Measurements from ENCODE around the gene KLK6.
"Not testable (repeated sequence)": the region's sequence is repeated elsewhere in the genome, so short reads cannot be mapped to it uniquely, and the experiment has no call there.

The KLK6 gene

DNA sequence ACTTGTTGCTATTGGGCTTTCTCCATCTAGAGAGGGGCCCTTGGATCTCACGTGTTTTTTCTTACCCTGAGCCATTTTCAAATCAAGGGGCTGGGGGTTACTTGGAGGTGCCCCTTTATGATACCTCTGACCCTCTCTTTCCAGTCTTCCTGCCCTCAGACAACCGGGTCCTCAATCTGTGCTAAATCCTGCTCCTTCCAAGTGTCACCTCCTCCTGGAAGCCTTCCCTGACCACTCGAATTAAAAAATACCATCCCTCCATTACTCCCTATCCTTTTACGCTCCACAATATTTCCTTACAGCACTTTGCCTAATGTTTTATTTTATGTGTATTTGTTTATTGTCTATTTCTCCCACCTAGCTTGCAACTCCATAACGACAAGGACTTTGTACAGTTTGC, 28.7 kb upstream of the KLK6 start:
- TF ChIP-seq, protein P1, sequence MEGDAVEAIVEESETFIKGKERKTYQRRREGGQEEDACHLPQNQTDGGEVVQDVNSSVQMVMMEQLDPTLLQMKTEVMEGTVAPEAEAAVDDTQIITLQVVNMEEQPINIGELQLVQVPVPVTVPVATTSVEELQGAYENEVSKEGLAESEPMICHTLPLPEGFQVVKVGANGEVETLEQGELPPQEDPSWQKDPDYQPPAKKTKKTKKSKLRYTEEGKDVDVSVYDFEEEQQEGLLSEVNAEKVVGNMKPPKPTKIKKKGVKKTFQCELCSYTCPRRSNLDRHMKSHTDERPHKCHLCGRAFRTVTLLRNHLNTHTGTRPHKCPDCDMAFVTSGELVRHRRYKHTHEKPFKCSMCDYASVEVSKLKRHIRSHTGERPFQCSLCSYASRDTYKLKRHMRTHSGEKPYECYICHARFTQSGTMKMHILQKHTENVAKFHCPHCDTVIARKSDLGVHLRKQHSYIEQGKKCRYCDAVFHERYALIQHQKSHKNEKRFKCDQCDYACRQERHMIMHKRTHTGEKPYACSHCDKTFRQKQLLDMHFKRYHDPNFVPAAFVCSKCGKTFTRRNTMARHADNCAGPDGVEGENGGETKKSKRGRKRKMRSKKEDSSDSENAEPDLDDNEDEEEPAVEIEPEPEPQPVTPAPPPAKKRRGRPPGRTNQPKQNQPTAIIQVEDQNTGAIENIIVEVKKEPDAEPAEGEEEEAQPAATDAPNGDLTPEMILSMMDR (IDR thresholded peaks at IDR 0.05; ENCODE audit: low read depth, low read length): no peak
- no peak overlapping the region for H3K4me3 ChIP-seq (ENCODE audit: low read depth, low read length)
- DNase-seq (ENCODE audit: low read depth, low spot score): no peak
- in situ Hi-C loops (cut with HindIII; ENCODE audit: low sequenced_read_pairs): no loop called here

DNA sequence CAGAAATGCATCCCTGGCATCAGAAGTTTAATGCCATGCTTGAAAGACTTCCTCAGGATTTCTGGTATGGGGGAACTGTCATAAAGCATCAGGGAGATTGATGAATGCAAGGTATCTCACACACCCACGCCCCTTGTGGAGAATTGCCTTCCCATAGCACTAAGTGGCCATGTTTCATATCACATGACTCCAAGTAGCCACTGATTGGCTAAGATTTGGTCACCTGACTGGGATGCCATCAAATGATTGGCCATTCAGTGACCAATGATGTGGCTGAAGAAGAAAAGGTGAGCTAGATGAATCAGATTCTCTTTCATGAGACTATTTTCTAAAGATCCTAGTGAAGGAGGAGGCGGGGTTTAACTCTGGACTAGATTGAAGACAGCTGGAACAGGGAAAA, 24.7 kb upstream of the KLK6 start:
- in situ Hi-C loops (cut with HindIII; ENCODE audit: low sequenced_read_pairs): no loop called here
- no peak for DNase-seq (ENCODE audit: low read depth, low spot score)
- TF ChIP-seq, protein P1 (IDR thresholded peaks at IDR 0.05; ENCODE audit: low read depth, low read length): no peak
- no peak overlapping the region for H3K4me3 ChIP-seq (ENCODE audit: low read depth, low read length)

DNA sequence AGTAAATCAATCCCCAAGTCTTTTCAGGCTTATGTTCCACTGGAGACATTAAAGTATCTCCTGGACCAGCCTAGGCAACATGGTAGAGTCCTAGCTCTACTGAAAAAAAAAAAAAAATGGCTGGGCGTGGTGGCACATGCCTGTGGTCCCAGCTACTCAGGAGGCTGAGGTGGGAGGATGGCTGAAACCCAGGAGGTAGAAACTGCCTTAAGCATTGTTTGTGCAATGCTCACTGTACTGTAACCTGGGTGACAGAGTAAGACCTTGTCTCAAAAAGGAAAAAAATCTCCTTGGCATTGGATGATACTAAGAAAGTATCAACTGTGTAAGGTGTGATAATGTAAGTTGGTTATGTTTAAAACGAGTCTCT, 23.3 kb upstream of the KLK6 start:
- no peak overlapping the region for H3K4me3 ChIP-seq (ENCODE audit: low read depth, low read length)
- in situ Hi-C loops (cut with HindIII; ENCODE audit: low sequenced_read_pairs): no loop called here

DNA sequence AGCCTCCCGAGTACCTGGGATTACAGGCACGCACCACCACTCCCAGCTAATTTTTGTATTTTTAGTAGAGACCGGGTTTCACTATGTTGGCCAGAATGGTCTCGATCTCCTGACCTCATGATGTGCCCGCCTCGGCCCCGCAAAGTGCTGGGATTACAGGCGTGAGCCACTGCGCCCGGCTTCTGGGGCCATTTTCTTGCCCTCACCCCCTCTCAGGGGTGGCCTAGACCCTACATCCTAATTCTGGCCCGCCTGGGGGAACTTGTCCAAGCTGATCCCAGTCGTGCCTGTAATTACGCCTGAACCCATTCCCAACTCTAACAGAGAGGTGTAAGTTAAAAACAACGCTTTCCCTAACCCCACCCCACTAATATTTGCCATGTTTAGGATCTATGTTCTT, 15.0 kb upstream of the KLK6 start:
- H3K4me3 ChIP-seq (ENCODE audit: low read depth, low read length); DNase-seq (ENCODE audit: low read depth, low spot score); in situ Hi-C loops (cut with HindIII; ENCODE audit: low sequenced_read_pairs): not testable (repeated sequence)

More for the DNA sequence above, 23.3 kb upstream of the KLK6 start:
- TF ChIP-seq, protein P1 (IDR thresholded peaks at IDR 0.05; ENCODE audit: low read depth, low read length): no peak
- no peak for DNase-seq (ENCODE audit: low read depth, low spot score)

DNA sequence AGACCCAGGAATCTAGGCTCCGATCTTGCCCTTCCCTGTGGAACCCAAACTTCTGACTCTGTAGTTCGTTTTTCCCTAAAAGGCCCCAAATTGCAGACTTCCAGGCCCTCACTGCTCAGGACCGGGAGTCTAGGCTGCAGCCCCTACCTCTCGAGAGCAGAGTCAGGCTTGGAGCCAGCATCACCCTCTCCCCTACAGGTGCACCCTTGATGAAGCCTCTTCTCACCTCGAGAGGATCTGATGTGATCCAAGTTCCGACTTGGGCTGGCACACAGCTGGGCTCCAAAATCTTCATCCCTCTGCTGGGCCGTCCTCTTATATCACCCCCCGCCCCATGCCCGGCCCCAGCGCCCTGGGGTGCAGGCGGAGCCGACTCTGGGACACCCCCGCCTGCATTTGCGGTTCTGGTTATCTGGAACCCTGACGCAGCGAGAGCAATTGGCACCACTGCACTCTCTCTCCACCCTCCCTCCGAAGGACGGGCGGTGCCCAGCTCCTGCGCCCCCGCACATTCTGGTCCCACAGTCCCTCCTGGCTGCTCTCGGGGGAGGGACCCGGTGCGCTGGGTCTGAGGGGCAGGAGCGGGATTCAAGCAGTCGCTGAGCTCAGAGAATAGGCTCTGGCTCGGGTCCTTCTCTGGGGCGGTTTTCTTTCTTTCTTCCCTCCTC, 14.4 kb upstream of the KLK6 start, which contains the start of gene KLK7:
Gene KLK7, minus strand, starts transcription at position 293 of the 668 bp plus-strand sequence. CDS start 1,518 bp downstream, outside the sequence.
- no peak within 1 kb of the TSS for H3K4me3 ChIP-seq (ENCODE audit: low read depth, low read length)
- TF ChIP-seq, protein P1 (IDR thresholded peaks at IDR 0.05; ENCODE audit: low read depth, low read length): no peak
- no peak for DNase-seq (ENCODE audit: low read depth, low spot score)
- in situ Hi-C loops (cut with HindIII; ENCODE audit: low sequenced_read_pairs): no loop called here

DNA sequence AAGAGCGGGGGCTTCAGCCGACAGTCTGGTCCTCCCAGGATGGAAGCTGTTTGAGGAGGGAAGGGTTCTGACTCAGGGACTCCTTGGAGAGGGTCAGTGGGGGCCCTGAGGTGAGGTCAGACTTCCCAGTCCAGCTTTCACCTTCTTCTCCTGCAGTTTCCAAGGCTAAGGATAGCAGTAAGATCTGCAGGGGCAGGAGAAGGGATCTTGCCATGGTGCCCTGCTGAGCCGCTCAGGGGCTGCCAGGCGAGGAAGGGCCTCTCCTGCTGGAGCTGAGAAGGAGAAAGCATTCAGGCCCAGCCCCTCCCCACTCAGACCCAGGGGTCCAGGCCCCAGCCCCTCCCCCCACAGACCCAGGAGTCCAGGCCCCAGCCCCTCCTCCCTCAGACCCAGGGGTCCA, 12.8 kb upstream of the KLK6 start:
- in situ Hi-C loops (cut with HindIII; ENCODE audit: low sequenced_read_pairs): no loop called here
- no peak for DNase-seq (ENCODE audit: low read depth, low spot score)
- TF ChIP-seq, protein P1 (IDR thresholded peaks at IDR 0.05; ENCODE audit: low read depth, low read length): no peak
- H3K4me3 ChIP-seq (ENCODE audit: low read depth, low read length): no peak overlapping the region

DNA sequence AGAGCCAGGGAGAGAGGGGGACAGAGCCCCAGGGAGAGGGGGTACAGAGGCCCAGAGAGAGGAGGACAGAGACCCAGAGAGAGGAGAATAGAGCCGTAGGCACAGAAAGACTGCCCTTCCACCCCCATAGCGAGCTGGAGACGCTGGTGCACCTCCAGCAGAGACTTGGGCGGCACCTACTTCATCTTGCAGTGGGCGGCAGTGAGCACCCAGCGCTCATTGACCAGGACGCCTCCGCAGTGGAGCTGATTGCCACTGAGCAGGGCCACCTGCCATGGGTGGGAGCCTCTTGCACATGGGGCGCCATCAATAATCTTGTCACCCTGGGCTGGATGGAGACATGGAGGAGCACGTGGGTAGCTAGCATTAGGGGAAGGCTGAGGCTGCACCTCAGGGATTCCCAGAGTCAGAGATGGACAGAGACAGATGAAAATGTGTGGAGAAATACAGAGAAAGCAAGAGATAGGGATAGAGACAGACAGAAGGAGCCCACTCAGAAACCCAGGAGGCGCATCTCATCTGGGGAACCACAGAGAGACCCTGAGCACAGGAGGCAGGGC, 12.3 kb upstream of the KLK6 start:
- TF ChIP-seq, protein P1 (IDR thresholded peaks at IDR 0.05; ENCODE audit: low read depth, low read length): no peak
- no peak overlapping the region for H3K4me3 ChIP-seq (ENCODE audit: low read depth, low read length)
- in situ Hi-C loops (cut with HindIII; ENCODE audit: low sequenced_read_pairs): no loop called here
- DNase-seq (ENCODE audit: low read depth, low spot score): no peak

Data from astrocyte of the spinal cord (primary cell).